Panc1 (cell line): Measurements from ENCODE around the gene DQX1. TPM values are rescaled to one million over a fixed set of nuclear protein-coding genes. Genes with fewer than 3 reads are reported as not detected.

Experiments
- ATAC-seq: fragments of 200-7000 bp; cut with Tn5 transposase; 2 replicates; pipeline ENCODE4 v1.9.1; 2020; ENCODE audit warnings: mild to moderate bottlenecking, moderate library complexity
- BruUV-seq: library from RNA; stranded (reverse); fragments of 400-500 nt; replicated peaks from 2 replicates; lab custom pipeline; 2021; lab: Mats Ljungman, UMichigan
- CTCF ChIA-PET: fragments of 300-600 bp; sonication (Branson Sonifier 250); formaldehyde crosslinking; loops from one replicate; lab custom pipeline; 2022; ENCODE audit warnings: antibody characterized with exemption; lab: Charles Lee
- POLR2A ChIA-PET: fragments of 300-600 bp; sonication (Branson Sonifier 250); formaldehyde crosslinking; loops from one replicate; lab custom pipeline; 2022; ENCODE audit warnings: antibody characterized with exemption; lab: Charles Lee
- DNase-seq: peaks from one replicate; pipeline ENCODE4 v3.0.0-alpha.2; 2010; ENCODE audit warnings: low read depth, low spot score
- H3K27ac ChIP-seq: 2 replicates; pipeline ENCODE4 v1.5.1; 2011; ENCODE audit warnings: mild to moderate bottlenecking, low read length, inconsistent platforms
- H3K27me3 ChIP-seq: fragments of 200-500 bp; sonication (Bioruptor generic); 2 replicates; pipeline ENCODE4 v1.6.0; 2014; ENCODE audit warnings: low read length, inconsistent platforms; ENCODE audit not compliant: control insufficient read depth, insufficient read depth
- H3K36me3 ChIP-seq: fragments of 200-500 bp; sonication (Bioruptor generic); 2 replicates; pipeline ENCODE4 v1.5.1; 2014; ENCODE audit warnings: inconsistent platforms, mild to moderate bottlenecking, low read length, moderate library complexity; ENCODE audit not compliant: control insufficient read depth, insufficient read depth
- H3K4me1 ChIP-seq: 2 replicates; pipeline ENCODE4 v1.5.1; 2011; ENCODE audit warnings: inconsistent platforms, mild to moderate bottlenecking, low read length, moderate library complexity; ENCODE audit not compliant: control insufficient read depth, insufficient read depth
- H3K4me3 ChIP-seq, 2 experiments: 2 replicates each; pipeline ENCODE4 v1.5.1; 2011 to 2012; ENCODE audit warnings: low read depth in 2 of 2, low read length in 2 of 2, mild to moderate bottlenecking in 2 of 2, inconsistent platforms in 1 of 2, moderate library complexity in 1 of 2
- H3K9me3 ChIP-seq: fragments of 200-500 bp; sonication (Bioruptor generic); 2 replicates; pipeline ENCODE4 v1.5.1; 2014; ENCODE audit warnings: low read depth, mild to moderate bottlenecking, inconsistent platforms, low read length, moderate library complexity; ENCODE audit not compliant: control insufficient read depth, insufficient read depth
- CTCF ChIP-seq: fragments of 450-650 bp; IDR thresholded peaks from 2 replicates; pipeline ENCODE4 v1.5.1; 2017; ENCODE audit warnings: mild to moderate bottlenecking
- POLR2AphosphoS5 ChIP-seq: IDR thresholded peaks from 2 replicates; pipeline ENCODE4 v1.6.1; 2012; ENCODE audit warnings: mild to moderate bottlenecking, low read depth, low read length, moderate library complexity
- REST ChIP-seq, 2 experiments: IDR thresholded peaks; 2 replicates each; pipeline ENCODE4 v1.6.1; 2011 to 2012; ENCODE audit warnings: low read depth in 2 of 2, control low read depth in 1 of 2, low read length in 1 of 2, mild to moderate bottlenecking in 1 of 2, moderate library complexity in 1 of 2; ENCODE audit not compliant: insufficient read depth in 1 of 2
- SIN3A ChIP-seq: IDR thresholded peaks from 2 replicates; pipeline ENCODE4 v1.6.1; 2012; ENCODE audit warnings: low read depth, mild to moderate bottlenecking, low read length, moderate library complexity, borderline replicate concordance; ENCODE audit not compliant: insufficient read depth
- TCF7L2 ChIP-seq: IDR thresholded peaks from 2 replicates; pipeline ENCODE4 v1.6.1; 2011; ENCODE audit warnings: mild to moderate bottlenecking, low read depth, low read length, inconsistent platforms
- in situ Hi-C: cut with HindIII; loops from 2 replicates; pipeline ENCODE4 v1.10.0; 2016; ENCODE audit warnings: low sequenced_read_pairs, low pct_unique_long_range_greater_than_20kb
- intact Hi-C: fragments of 100-400 bp; cut with micrococcal nuclease; formaldehyde crosslinking; loops from one replicate; pipeline ENCODE4 v1.10.0; 2022; ENCODE audit not compliant: unreplicated experiment
- total RNA-seq: library from RNA; stranded (reverse); gene quantifications from one replicate; pipeline ENCODE4 v1.2.1, GENCODE V29; 2021; ENCODE audit not compliant: unreplicated experiment

DQX1 gene
- total RNA-seq, 1 experiment from 2014 or later: 0.41 TPM

- H3K27me3 ChIP-seq: no peaks in the 10 kb centered on the region
- TF ChIP-seq POLR2AphosphoS5 (no peak), CTCF (no peak), SIN3A (no peak), TCF7L2 (no peak), REST (IDR thresholded peaks at IDR 0.05; ENCODE audit: insufficient read depth in 1 of 2, low read depth in 2 of 2, low read length in 1 of 2) (no peak)
- peaks cover 15% of the 10 kb centered on the region for H3K4me1 ChIP-seq
- no peaks in the 10 kb centered on the region; the same call in 1 of the 2 replicates for H3K36me3 ChIP-seq
- no TSS peak for BruUV-seq
- no peaks in the 10 kb centered on the region for H3K9me3 ChIP-seq
- CTCF ChIA-PET: no interaction called here
- ATAC-seq: no peak
- in situ Hi-C loops (no loop called here), intact Hi-C loops (no loop called here)
- no peak overlapping the region for H3K4me3 ChIP-seq
- no peak for DNase-seq
- H3K27ac ChIP-seq: no peak overlapping the region
- POLR2A ChIA-PET: no interaction called here
Observed at GRCh38 chr2:74495440-74495839, 30.6 kb downstream of the DQX1 start.

- no peak for ATAC-seq
- Histone ChIP-seq H3K27ac (no peak overlapping the region), H3K27me3 (no peaks in the 10 kb centered on the region), H3K4me1 (peaks cover 3% of the 10 kb centered on the region), H3K9me3 (no peaks in the 10 kb centered on the region), H3K36me3 (no peaks in the 10 kb centered on the region; the same call in 1 of the 2 replicates), H3K4me3 (no peak overlapping the region)
- no peak for TF ChIP-seq TCF7L2
- in situ Hi-C loops: no loop called here
- POLR2A ChIA-PET: no interaction called here
- intact Hi-C loops: no loop called here
- CTCF ChIA-PET: no interaction called here
- DNase-seq: no peak
- no TSS peak for BruUV-seq
Observed at GRCh38 chr2:74493546-74493945, 32.5 kb downstream of the DQX1 start.

GRCh38 chr2:74491648-74492544, 34.1 kb downstream of the DQX1 start:
- no peaks in the 10 kb centered on the region for H3K4me1 ChIP-seq
- DNase-seq (no peak), ATAC-seq (no peak)
- H3K9me3 ChIP-seq: no peaks in the 10 kb centered on the region
- TF ChIP-seq TCF7L2: no peak
- TF ChIP-seq SIN3A: no peak
- intact Hi-C loops: no loop called here
- ChIA-PET CTCF (no interaction called here), POLR2A (interaction anchor here (0.5 kb wide), 1 partner anchor 59 kb away, joined by 4 read pairs; no protein-coding TSS in a partner anchor)
- H3K36me3 ChIP-seq: no peaks in the 10 kb centered on the region; the same call in none of the 2 replicates
- no peaks in the 10 kb centered on the region for H3K27me3 ChIP-seq
- H3K4me3 ChIP-seq: no peak overlapping the region
- BruUV-seq: no TSS peak
- in situ Hi-C loops: no loop called here
- H3K27ac ChIP-seq: no peak overlapping the region
